HepG2 (cell line): ENCODE measurements around the gene GPR61.

Source experiments
- ATF3 ChIP-seq: sonication (generic); formaldehyde crosslinking; IDR thresholded peaks from 2 replicates; pipeline ENCODE4 v1.4.0; 2020; ENCODE audit warnings: missing genetic modification reagents
- FOXK2 ChIP-seq: fragments of 450-650 bp; IDR thresholded peaks from 2 replicates; pipeline ENCODE4 v1.6.1; 2016
- NCOR1 ChIP-seq: fragments of 200-600 bp; sonication (generic); IDR thresholded peaks from 2 replicates; pipeline ENCODE4 v1.7.0; 2017; ENCODE audit warnings: antibody characterized with exemption, low read length, borderline replicate concordance
- POLR2A ChIP-seq, 2 experiments: IDR thresholded peaks; 2 replicates each; pipeline ENCODE4 v1.6.1; 2011; ENCODE audit warnings: low read depth in 2 of 2, low read length in 2 of 2, mild to moderate bottlenecking in 1 of 2, moderate library complexity in 1 of 2; ENCODE audit not compliant: insufficient read depth in 1 of 2
- RAD21 ChIP-seq: fragments of 450-650 bp; formaldehyde crosslinking; IDR thresholded peaks from 2 replicates; pipeline ENCODE4 v1.5.0; 2020; ENCODE audit warnings: mild to moderate bottlenecking
- RAD51 ChIP-seq: fragments of 450-650 bp; IDR thresholded peaks from 2 replicates; pipeline ENCODE4 v1.6.1; 2016; ENCODE audit warnings: borderline replicate concordance
- SIN3A ChIP-seq: IDR thresholded peaks from 2 replicates; pipeline ENCODE4 v1.6.1; 2011; ENCODE audit warnings: low read depth, mild to moderate bottlenecking, control low read depth, low read length, borderline replicate concordance
- ZFP62 ChIP-seq: sonication (generic); formaldehyde crosslinking; IDR thresholded peaks from 2 replicates; pipeline ENCODE4 v1.4.0; 2020; ENCODE audit warnings: missing genetic modification reagents
- ZNF124 ChIP-seq: sonication (generic); formaldehyde crosslinking; IDR thresholded peaks from 2 replicates; pipeline ENCODE4 v1.4.0; 2020; ENCODE audit warnings: missing genetic modification reagents
- TF ChIP-seq, protein P1 (sequence below): sonication (generic); formaldehyde crosslinking; IDR thresholded peaks from 2 replicates; pipeline ENCODE4 v1.5.0; 2020; ENCODE audit warnings: mild to moderate bottlenecking, missing genetic modification reagents, moderate library complexity

- no peak for TF ChIP-seq POLR2A (IDR thresholded peaks at IDR 0.05; ENCODE audit: insufficient read depth in 1 of 2, low read depth in 2 of 2, low read length in 2 of 2)
- no peak for TF ChIP-seq SIN3A
- no peak for TF ChIP-seq ZNF124 (CRISPR knock-in tag)
- no peak for TF ChIP-seq RAD51
- TF ChIP-seq ZFP62 (CRISPR knock-in tag) = no peak
- TF ChIP-seq, protein P1, sequence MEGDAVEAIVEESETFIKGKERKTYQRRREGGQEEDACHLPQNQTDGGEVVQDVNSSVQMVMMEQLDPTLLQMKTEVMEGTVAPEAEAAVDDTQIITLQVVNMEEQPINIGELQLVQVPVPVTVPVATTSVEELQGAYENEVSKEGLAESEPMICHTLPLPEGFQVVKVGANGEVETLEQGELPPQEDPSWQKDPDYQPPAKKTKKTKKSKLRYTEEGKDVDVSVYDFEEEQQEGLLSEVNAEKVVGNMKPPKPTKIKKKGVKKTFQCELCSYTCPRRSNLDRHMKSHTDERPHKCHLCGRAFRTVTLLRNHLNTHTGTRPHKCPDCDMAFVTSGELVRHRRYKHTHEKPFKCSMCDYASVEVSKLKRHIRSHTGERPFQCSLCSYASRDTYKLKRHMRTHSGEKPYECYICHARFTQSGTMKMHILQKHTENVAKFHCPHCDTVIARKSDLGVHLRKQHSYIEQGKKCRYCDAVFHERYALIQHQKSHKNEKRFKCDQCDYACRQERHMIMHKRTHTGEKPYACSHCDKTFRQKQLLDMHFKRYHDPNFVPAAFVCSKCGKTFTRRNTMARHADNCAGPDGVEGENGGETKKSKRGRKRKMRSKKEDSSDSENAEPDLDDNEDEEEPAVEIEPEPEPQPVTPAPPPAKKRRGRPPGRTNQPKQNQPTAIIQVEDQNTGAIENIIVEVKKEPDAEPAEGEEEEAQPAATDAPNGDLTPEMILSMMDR = no peak
- TF ChIP-seq NCOR1 = no peak
- no peak for TF ChIP-seq RAD21 (CRISPR knock-in tag)
- TF ChIP-seq ATF3 (CRISPR knock-in tag) = no peak
- no peak for TF ChIP-seq FOXK2
These were observed 4.2 kb upstream of the GPR61 start for GRCh38 chr1:109535481-109535880.
